ENCODE results near the gene MAP3K5.
A peak's percentile ranks its signal among the peaks of the same experiment; 100 is the strongest.

The MAP3K5 gene

DNA sequence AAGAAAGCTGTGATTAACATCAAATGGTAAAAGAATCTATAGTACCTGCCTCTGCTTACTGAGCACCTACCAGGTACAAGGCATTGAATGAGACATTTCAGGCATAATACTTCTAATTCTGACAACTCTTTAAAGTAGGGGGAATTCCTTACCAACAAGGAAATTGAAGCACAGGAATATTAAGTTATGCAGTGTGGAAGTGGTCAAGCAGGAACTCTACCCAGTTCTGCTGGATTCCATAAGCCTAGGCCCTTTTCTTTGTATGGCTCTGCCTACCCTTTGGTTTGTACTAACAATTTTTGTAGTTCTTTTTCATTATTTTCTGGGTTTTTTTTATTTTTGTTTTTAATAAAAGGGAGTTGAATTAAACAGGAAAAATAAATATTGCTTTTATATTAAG is 114.5 kb downstream of the MAP3K5 start:
- DNase-seq: no peak

DNA sequence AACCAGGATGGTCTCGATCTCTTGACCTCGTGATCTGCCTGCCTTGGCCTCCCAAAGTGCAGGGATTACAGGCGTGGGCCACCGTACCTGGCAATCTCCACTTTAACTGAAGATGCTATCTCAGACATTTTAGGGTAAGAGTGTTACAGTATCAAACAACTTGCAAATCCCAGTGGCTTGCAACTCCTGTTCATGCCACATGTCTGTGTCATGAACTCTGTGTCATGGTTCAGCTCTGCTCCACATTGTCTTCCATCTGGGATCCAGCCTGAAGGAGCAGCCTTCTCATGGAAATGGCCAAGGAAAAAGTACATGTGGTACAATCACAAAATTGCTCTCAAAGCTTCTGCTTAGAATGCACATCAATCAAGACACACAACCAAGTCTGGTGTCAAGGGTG is 114.9 kb downstream of the MAP3K5 start:
- no peak for DNase-seq

DNA sequence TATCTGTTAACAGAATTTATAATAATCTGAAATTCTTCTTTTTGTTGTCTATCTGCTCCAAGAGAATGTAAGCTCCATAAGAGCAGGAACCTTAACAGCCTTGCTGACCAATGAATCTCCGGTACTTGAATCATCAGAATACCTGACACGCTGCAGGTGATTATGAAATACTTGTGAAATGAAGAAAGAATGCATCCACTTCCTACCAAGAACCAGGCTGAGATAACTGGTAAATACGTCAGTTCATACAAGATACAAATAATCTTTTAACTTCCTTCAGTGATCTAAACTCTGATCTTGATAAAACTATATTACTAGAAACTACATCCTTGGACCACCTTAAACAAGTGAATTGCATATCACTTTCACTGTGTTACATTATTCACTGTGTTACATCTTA is 116.2 kb downstream of the MAP3K5 start:
- no peak for DNase-seq

DNA sequence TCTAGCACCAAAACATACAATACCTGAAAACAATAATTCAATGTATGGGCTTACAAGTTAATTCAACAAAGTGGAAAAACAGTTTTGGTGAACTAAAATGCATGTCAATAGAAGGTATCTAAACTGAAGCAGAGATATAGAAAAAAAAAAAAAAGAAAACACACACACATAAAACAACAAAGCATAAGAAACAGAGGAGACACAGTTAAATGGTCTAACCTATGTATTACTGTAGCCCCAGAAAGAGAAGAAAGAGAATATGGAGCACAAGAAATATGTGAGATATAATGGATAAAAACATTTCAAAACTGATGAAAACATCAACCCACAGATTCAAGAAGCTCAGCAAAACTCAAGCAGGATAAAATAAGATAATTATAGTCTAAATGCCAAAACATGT is 118.7 kb downstream of the MAP3K5 start:
- DNase-seq: no peak

DNA sequence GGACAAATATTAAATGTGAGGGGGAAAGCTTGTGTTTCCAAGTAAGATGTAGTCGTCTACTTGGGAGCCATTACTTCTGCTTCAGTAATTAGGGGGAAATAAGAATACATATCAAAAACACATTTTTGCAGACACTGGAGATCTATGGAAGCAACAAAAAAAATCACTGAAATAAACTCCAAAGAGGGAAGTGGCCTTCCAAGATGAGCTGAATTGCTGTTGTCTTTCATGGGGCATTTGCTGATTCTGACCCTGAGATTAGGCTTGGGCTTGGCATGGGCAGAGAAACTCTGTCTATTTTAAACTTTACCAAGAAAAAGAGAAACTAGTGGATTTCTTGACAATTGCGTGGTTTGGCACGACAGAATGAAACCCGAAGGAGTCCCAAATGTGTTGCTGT is 120.1 kb downstream of the MAP3K5 start:
- no peak for DNase-seq

DNA sequence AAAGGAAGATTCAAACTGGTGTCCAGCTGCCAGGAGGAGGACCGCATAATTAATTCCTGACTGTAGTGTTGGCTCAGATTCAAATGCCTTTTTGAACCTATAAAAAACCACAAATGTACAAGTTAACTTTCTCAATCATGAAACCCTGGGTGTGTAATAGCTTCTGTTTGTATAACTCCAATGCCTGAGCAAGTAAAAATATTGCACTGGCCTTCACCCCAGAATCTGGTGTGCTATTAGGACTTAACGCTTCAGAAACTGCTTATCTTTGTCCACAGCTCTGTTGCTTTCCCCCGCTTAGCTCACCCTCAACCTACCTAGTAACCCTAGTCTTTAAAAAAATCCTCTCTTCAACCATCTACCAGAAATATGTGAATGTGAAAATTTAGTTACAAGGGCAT is 123.0 kb downstream of the MAP3K5 start:
- peak; percentile 0 for DNase-seq

DNA sequence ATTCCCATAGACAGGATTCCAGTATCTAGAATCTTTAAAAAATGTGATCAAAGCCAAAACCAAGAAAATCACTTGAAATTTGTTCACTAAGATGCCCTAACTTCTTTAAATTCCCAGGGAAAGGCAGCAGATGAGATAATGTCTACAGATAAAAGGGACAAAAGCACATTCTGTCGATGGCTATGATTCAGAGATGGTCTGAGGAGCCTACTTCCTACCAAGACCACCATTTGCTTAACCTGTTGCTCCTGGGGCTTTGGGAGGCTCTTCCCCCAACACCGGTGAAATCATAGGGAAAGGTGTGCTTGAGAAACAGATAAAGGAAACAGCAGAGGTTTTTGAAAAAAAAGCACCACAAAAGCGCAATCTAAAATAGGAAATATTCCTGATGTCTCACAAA is 123.7 kb downstream of the MAP3K5 start:
- no peak for DNase-seq

DNA sequence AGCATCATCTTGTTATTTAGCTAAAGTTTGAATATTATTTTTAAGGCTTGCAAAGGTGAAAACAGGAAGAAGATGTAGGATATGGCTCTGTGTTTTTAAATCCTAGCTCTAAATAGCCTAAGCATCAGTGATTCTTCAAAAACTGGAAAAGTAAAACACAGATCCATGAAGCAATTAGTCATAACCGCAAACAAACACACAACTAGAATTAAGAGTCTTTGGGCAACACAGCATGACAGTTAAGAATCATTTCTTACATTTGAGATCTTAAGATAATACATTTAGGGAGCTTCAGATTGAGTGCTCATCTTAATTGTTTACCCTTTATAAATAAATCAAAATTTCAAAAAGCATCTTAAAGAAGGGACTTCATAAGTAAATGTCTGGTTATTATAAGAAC is 126.2 kb downstream of the MAP3K5 start:
- DNase-seq: no peak

DNA sequence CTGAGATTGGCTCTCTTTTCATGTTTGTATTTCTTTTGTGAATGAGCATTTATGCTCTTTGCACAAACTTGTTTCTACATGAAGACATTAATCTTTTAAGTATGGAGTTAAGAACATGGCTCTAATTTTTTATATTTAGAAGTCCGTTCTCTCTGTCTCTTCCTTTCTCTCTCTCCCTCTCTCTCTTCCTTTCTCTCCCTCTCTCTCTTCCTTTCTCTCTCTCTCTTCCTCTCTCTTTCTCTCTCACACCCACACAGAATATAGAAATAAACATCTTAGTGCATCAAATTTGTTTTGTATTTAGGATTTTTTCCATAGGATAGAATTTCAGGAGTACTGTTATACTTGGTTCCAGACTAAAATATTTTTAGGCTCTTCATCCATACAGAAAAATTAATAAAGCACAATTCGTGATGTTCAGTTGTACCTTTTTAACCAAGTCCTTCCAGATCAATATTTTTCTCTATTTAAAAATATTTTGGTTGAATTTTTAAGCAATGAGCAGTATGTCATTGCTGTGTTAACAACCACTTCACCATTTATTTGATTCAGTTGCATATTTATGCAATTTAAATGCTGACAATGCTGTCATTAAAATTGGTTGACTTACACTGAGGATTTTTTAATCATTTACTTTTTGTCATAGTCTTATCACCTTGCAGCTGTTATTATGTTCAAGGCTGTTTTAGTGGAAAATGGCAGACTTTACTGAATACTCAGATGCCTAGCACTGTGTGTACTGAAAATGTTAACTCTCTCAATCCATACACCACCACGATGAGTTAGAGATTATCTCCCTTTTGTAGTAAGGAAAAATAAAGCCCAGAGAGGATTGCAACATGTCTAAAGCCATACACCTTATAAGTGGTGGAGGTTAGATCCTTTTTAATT is 129.7 kb downstream of the MAP3K5 start:
- DNase-seq: no peak

DNA sequence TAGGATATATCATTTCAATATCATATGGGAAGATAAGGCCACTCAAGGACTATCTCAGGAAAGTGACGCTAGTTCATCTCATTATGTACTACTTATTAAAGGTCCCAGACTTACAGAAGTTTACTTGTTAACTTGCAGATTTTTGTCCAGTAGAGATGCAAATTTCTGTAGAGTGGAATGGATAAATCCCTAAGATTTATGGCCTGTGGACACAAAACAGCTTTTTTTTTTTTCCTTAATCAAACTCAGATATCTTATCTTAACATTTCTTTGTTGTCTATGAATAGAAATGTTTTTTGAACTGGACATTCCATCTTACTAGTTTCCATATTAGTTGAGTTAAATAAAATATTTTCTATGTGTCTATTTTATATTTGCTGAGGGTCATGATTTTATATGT is 131.6 kb downstream of the MAP3K5 start:
- no peak for DNase-seq

DNA sequence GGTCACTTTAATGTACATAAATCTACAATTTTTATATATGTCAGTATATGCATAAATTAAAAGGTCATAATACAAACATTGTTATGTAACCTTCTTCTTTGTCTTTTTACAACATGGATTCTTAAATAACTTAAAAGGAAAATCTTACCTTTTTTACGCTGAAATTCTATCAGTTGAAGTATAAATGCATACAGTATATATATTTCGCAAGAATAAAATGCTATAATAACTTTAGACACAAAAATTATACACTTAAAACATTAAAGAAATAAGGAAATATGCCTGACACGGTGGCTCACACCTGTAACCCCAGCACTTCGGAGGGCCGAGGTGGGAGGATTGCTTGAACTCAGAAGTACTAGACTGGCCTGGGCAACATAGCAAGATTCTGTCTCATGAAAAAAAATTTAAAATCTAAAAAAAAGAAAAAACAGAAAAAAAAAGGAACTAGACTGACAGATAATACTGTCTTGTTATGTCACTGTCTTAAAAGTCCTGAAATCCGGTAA is 132.2 kb downstream of the MAP3K5 start:
- no peak for DNase-seq

DNA sequence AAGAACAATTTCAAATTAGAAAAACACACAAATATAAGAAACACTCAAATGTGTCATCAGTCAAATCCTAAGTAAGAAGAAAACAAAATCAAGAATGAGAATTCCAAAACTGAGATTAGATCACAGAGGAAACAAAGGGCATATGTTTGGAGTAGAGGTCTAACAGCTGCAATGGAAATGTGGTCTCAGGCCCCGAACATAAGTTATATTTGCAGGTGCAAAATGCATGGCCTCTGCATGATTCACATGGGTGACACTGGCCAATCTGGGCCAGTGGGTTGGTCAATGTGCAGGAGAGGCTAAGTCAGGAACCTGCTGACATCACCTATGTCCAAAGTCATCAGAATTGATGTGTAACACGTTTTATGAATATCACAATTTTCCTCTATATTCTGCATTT is 133.6 kb downstream of the MAP3K5 start:
- no peak for DNase-seq

DNA sequence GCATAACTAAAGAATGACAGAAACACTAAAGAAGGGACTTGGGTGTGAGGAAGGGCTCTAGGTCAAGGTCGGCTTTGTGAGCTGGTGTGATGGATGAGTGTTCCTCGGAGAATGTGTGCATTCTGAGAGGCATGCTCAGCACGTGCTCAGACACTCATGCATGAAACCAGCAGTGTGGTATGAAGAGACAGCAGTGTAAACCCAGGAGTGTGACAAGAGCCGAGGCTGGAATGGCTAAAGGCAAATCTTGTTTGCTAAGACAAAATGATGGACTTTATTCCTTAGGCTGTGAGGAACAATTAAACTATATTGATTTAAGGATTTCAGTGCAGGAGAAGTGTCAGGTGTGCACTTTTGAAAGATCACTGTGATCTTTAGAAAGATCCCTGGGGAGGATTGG is 134.6 kb downstream of the MAP3K5 start:
- DNase-seq: no peak

DNA sequence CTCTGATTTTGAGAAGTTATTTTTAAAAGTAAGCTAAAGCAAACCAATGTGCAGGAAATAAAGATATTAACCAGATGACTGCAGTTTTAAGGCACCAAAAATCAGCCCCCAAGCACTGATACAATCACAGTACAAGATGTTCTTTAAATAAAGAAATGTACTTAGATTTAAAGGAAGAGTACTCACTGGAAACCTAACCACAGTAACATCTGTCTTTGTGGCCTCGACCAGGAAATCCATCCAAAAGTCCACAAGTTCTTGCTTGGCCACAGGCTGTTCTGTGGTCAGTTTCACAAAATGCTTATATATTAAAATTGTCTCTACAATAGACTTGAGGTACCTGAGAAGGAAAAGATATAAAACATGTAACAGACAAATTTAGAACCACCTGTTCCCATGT is 136.2 kb downstream of the MAP3K5 start:
- DNase-seq: no peak

DNA sequence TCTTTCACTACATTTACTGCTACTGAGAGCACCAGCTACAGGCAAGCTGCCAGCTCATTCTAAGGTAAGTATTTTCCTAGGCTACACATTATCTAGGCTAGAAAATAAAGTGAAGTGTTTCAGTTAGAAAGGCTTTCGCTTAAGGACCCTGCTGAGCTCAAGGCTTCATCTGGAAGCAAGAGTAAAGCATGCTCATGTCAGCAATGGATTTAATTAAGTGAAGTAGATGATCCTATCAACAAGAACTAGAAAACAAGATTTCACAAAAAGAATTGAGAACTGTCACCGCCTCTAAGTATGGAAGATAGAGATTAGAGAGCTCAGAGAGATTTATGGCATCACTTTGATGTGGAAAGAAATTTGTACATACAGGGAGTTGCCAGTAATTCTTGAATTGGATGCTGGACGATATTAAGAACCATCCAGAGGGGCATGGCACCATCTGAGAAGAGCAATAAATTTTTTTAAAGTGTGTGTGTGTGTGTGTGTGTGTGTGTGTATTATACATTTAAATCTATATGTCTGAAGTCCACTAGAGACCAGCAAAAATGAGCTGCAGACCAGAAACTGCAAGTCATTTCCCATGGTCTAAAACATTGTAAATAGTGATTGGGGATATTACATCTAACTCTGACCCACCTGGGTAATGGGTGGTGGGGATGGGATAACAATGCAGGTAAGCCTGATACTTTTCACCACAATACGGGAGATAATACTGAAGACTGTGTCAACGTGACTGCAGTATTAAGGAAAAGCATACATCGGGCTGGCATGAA is 136.8 kb downstream of the MAP3K5 start:
- DNase-seq: no peak

DNA sequence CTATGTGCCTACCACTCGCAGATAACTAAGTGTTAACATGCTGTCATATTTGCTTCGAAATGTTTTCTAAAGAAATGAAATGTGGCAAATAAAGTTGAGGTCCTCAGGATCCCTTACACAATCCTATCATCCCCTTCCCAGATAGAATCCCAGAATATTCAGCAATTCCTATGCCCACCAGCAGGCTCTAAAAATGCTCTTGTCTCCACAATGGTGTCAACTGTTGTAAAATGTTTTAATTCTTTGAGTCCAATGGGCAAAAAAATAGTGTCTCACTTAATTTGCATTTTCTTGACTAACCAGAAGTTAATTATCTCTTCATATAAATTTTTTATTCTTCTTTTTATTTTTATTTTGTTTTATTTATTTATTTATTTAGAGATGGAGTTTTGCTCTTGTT is 138.2 kb downstream of the MAP3K5 start:
- no peak for DNase-seq

DNA sequence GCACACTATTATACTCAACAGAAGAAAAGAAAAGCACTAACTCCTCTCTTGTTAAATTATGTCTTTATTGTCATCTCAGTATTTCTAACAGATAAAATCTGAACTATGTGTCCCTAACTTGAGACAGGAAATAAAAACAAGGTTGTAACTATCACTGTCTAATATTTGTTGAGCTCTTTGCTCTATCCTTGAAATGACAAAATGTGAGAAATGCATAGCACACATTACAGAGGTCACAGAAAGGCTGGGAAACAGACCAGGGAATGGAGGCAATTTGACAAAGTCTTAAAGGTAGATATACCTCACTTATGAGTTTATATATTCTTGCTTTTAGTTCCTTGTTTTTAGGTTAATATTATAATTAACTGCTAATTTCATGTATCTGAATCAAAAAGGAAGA is 139.6 kb downstream of the MAP3K5 start:
- DNase-seq: no peak

DNA sequence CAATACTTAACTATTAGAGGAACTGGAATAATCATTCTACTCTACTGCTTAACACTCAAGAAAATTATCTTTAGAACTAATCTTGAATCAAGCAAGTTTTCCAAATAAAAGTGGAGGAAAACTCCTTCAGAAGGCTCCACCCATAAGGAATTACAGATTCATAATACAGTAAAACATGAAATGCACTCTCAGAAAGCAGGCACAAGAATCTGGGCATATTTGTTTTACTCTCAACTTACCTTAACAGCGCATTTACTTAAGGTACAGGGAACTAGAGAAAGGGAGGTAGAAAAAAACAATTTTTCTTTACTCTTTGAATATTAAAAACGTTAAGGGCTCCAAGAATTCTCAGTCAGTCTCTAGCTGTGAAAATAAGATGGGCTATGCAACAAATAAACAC is 140.3 kb downstream of the MAP3K5 start:
- DNase-seq: no peak

DNA sequence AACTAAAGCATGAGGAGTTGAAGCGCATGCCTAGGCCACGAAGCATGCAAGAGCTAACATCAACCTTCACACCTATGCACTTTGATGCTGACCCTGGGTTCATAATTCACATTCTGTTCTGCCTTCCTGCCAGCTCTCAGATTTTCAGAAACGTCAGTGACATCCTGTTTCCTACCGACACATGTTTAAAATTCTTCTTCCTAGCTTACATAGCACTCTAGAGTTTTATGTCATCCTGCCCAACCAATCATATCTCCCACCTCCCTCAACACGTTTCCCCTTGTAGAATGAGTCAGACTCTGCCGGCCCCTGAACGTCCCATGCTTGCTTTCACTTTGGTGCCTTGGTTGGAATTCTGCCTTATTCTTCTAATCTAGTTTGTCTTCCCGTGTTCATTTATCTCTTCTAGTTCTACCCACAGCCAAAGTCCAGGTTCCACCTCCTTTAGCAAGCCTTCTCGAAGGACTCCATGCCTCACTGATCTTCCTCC is 144.9 kb downstream of the MAP3K5 start:
- DNase-seq: no peak

DNA sequence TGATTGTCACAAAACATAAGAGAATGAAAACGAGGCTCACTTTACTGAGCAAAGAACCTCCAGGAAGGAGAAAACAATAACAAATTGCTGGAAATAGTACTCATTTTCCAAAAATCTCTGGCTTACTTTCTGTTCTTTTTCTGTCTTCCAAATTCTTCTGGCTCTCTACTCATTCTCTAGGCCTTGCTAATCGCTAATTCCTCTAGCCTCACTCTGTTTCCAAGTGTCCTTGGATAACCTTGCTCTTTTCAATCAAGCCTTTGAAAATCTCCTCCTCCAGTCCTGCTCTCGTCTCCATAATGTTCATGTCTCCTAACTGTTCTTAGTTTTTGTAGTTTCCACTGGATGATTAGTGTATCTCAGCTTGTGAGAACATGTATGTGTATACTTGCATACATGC is 145.9 kb downstream of the MAP3K5 start:
- no peak for DNase-seq

DNA sequence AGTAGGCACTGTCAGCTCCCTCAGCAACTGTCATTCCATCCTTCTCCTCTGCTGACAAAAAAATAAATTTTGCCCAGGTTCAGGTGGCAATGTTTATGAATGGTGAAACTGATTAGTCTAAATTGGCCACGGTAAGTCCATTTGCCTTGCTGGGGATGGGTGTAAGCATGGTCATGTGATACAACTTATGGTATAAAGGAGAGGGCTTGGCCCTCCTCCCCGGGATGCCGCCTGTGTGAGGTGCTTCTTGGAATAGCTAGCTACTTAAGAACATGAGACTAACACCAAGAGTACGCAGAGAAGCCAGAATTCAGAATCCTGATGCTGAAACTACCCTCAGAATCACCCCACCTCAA is 147.7 kb downstream of the MAP3K5 start:
- no peak for DNase-seq

DNA sequence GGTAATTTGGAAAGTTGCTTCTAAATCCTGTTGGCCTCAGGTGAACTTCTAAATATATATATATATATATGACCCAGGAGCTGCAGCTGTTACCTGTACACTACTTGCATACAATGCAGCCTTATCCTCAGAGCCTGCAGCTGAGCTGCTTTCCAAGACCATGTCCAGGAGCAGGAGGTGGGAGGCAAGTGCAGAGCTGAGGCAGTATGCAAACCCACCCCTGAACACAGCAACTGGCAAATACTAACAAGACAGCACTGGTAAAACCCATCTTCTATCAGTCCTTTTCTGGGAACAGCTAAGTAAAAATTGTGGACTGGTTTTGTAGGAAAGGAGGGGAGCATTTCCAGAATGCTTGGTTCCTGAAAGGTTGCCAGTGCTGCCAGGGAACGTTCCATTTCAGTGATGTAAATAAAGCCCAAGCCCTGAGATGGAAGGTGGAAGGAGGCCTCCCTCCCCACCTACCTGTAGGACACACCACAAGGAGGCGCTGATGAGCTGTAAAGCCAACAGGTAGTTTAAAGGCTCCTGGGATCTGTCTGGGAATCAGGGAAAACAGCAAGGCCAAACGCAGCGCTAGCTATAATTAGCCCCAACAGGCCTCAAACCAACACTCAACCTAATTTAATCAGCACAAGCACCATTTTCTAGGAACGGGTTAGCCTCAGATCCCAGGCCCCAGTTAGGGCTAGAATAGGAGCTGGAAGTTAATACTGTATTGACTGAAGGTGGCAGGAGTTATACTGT is 148.3 kb downstream of the MAP3K5 start:
- peak; percentile 16 for DNase-seq

DNA sequence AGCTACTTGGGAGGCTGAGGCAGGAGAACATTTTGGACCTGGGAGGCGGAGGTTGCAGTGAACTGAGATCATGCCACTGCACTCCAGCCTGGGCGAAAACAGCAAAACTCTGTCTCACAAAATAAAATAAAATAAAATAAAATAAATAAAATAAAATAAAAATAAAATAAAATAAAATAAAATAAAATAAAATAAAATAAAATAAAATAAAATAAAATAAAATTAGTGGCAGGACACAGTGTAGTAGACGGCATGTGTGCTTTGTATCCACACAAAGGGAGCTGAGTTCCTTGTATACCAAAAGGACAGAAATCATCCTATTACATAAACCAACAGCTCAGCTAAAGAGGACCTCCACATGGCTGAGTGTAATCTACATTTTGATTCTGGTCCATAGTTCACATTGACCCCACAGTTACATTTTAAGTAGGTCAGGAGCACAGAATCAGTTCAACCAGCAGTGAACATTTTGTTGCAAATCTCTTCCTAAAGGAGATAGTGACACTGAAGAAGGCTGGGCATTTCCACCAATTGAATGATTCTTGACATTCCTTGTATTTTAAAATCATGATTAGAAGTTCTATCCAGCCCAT is 150.3 kb downstream of the MAP3K5 start:
- no peak for DNase-seq
